Osteocyte (in vitro differentiated cells): ENCODE measurements around the gene ENOX1. TPM values are rescaled to one million over a fixed set of nuclear protein-coding genes. Genes with fewer than 3 reads are reported as not detected.

Experiments
- DNase-seq: peaks from one replicate; pipeline ENCODE4 v3.0.0; 2021; ENCODE audit warnings: mixed read lengths; ENCODE audit not compliant: unreplicated experiment; ENCODE audit errors: extremely low spot score
- H3K27ac Mint-ChIP-seq: one replicate; pipeline ENCODE4 v1.8.0; 2021; ENCODE audit warnings: mild to moderate bottlenecking, mixed read lengths; ENCODE audit not compliant: unreplicated experiment
- H3K27me3 Mint-ChIP-seq: one replicate; pipeline ENCODE4 v1.8.0; 2021; ENCODE audit warnings: mixed read lengths; ENCODE audit not compliant: unreplicated experiment
- H3K36me3 Mint-ChIP-seq: one replicate; pipeline ENCODE4 v1.8.0; 2021; ENCODE audit warnings: mixed read lengths; ENCODE audit not compliant: unreplicated experiment
- H3K4me1 Mint-ChIP-seq: one replicate; pipeline ENCODE4 v1.8.0; 2021; ENCODE audit warnings: mixed read lengths; ENCODE audit not compliant: unreplicated experiment
- H3K4me3 Mint-ChIP-seq: one replicate; pipeline ENCODE4 v1.8.0; 2021; ENCODE audit warnings: mild to moderate bottlenecking, moderate library complexity, mixed read lengths; ENCODE audit not compliant: unreplicated experiment
- H3K9me3 Mint-ChIP-seq: one replicate; pipeline ENCODE4 v1.8.0; 2021; ENCODE audit warnings: mixed read lengths; ENCODE audit not compliant: unreplicated experiment
- total RNA-seq: library from RNA; stranded (reverse); gene quantifications from 2 replicates; pipeline ENCODE4 v1.2.1, GENCODE V29; 2021
- TF ChIP-seq, protein P1 (sequence below): fragments of 200-600 bp; sonication (generic); IDR thresholded peaks from 2 replicates; pipeline ENCODE4 v1.5.0; 2021; ENCODE audit warnings: antibody characterized with exemption, mild to moderate bottlenecking, moderate library complexity

The ENOX1 gene
- total RNA-seq, 1 donor from 2014 or later: 5.9 TPM

- Mint-ChIP-seq H3K27me3 (no peaks in the 10 kb centered on the region), H3K4me3 (no peak overlapping the region), H3K36me3 (peaks cover 2% of the 10 kb centered on the region), H3K27ac (no peak overlapping the region), H3K9me3 (no peaks in the 10 kb centered on the region), H3K4me1 (no peaks in the 10 kb centered on the region)
- TF ChIP-seq, protein P1, sequence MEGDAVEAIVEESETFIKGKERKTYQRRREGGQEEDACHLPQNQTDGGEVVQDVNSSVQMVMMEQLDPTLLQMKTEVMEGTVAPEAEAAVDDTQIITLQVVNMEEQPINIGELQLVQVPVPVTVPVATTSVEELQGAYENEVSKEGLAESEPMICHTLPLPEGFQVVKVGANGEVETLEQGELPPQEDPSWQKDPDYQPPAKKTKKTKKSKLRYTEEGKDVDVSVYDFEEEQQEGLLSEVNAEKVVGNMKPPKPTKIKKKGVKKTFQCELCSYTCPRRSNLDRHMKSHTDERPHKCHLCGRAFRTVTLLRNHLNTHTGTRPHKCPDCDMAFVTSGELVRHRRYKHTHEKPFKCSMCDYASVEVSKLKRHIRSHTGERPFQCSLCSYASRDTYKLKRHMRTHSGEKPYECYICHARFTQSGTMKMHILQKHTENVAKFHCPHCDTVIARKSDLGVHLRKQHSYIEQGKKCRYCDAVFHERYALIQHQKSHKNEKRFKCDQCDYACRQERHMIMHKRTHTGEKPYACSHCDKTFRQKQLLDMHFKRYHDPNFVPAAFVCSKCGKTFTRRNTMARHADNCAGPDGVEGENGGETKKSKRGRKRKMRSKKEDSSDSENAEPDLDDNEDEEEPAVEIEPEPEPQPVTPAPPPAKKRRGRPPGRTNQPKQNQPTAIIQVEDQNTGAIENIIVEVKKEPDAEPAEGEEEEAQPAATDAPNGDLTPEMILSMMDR: no peak
- no peak for DNase-seq
These were observed 372.7 kb downstream of the ENOX1 start for GRCh38 chr13:43414111-43414510.

- Mint-ChIP-seq H3K4me1 (no peaks in the 10 kb centered on the region), H3K9me3 (no peaks in the 10 kb centered on the region), H3K27ac (no peak overlapping the region)
These were observed 375.0 kb downstream of the ENOX1 start for GRCh38 chr13:43411741-43412140.

DNA sequence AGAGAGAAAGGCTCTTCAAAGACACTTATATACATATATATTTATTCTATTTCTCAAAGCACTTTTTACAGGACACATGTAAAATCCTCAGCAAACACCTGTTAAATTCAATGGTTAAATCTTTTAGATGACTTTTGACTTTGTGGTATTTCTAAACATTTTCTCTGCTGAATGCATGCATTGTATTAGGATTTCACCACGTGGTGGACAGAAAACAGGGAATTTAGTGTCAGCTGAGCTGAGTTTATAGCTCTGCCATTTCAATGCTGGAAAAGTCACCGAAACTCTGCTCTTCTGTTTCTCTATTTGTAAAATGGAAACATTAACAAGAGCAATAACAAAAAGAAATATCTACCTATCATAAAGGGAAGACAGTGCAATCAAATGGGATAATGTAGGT, 375.6 kb downstream of the ENOX1 start:
- no peak for DNase-seq
- TF ChIP-seq, protein P1: no peak
- Mint-ChIP-seq H3K4me1 (no peaks in the 10 kb centered on the region), H3K27me3 (no peaks in the 10 kb centered on the region), H3K36me3 (peaks cover 8% of the 10 kb centered on the region), H3K9me3 (no peaks in the 10 kb centered on the region), H3K27ac (no peak overlapping the region), H3K4me3 (no peak overlapping the region)

More at GRCh38 chr13:43411741-43412140, 375.0 kb downstream of the ENOX1 start:
- no peak overlapping the region for H3K4me3 Mint-ChIP-seq
- peaks cover 8% of the 10 kb centered on the region for H3K36me3 Mint-ChIP-seq
- TF ChIP-seq, protein P1: no peak
- no peaks in the 10 kb centered on the region for H3K27me3 Mint-ChIP-seq
- no peak for DNase-seq

DNA sequence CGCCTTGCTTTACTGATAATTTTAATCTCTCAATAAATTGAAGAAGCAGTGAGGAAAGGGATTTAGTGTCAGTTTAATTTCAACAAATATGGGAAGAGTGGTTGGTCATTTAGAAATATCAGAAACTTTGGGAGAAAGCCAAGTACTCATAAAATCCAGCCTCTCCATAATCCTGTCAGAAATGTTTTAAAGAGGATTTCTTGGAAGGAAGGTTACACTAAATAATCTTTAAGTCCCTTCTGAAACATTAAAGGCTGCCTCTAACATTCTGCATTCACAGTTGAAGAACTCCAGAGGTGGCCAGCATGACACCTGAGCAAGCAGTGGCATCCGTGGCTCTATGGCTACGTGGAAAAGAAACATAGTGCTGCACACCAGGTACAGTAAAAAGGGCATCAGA, 378.5 kb downstream of the ENOX1 start:
- TF ChIP-seq, protein P1: no peak
- H3K9me3 Mint-ChIP-seq: peaks cover 4% of the 10 kb centered on the region
- H3K4me3 Mint-ChIP-seq: no peak overlapping the region
- peaks cover 11% of the 10 kb centered on the region for H3K36me3 Mint-ChIP-seq
- H3K27me3 Mint-ChIP-seq: no peaks in the 10 kb centered on the region
- no peaks in the 10 kb centered on the region for H3K4me1 Mint-ChIP-seq
- DNase-seq: no peak
- no peak overlapping the region for H3K27ac Mint-ChIP-seq

GRCh38 chr13:43407023-43407581, 379.7 kb downstream of the ENOX1 start:
- TF ChIP-seq, protein P1: no peak
- peaks cover 4% of the 10 kb centered on the region for H3K9me3 Mint-ChIP-seq
- H3K4me1 Mint-ChIP-seq: no peaks in the 10 kb centered on the region
- no peak for DNase-seq
- H3K4me3 Mint-ChIP-seq: no peak overlapping the region
- H3K36me3 Mint-ChIP-seq: peaks cover 11% of the 10 kb centered on the region
- H3K27me3 Mint-ChIP-seq: no peaks in the 10 kb centered on the region
- H3K27ac Mint-ChIP-seq: no peak overlapping the region
